ENCODE data around the gene RBFOX2. TPM values are rescaled to one million over a fixed set of nuclear protein-coding genes. Genes with fewer than 3 reads are reported as not detected.

RBFOX2 gene
- total and polyA plus RNA-seq, 2 of the 8 experiments (the other 6 are each of a cell fraction or from before 2014, with no cell fraction given) = 121 to 122 TPM

DNA sequence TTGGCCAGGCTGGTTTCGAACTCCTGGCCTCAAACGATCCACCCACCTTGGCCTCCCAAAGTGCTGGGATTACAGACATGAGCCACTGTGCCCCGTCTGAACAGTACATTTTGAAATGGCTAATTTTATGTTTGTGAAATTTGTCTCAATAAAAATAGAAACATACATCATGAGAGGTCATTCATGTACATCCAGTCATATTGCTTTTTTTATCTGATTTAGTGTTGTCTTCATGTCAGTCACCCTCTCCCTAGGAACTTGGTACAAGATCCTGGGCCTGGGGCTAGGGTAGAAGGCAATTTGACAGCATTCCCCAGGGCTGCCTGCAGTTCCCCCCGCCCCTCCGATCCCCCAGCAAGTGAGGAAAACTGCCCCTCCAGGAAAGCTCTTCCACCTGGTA is 46.6 kb upstream of the RBFOX2 start:
- H3K23ac ChIP-seq (ENCODE audit: insufficient read length) = no peak overlapping the region
- FAIRE-seq (no peak), DNase-seq (ENCODE audit: low read depth in 1 of 2, low spot score in 2 of 2) (no peak)
- no peaks in the 10 kb centered on the region for H3K27me3 ChIP-seq (replicated peaks in 1 of 4; ENCODE audit: control insufficient read depth in 3 of 4, extremely low read depth in 1 of 4, insufficient read depth in 3 of 4, low read length in 3 of 4)
- POLR2A ChIA-PET (ENCODE audit: partially characterized antibody) = no interaction called here
- no peak overlapping the region for H3K56ac ChIP-seq (replicated peaks; ENCODE audit: insufficient read length, low read depth, low read length)
- no peak overlapping the region for H4K8ac ChIP-seq (ENCODE audit: extremely low read depth, insufficient read depth, low read length)
- no peaks in the 10 kb centered on the region for H3K36me3 ChIP-seq (ENCODE audit: control insufficient read depth in 2 of 4, insufficient read depth in 4 of 4, low read length in 3 of 4)
- H4K5ac ChIP-seq (ENCODE audit: insufficient read length, low read depth, low read length) = no peak overlapping the region
- no peak overlapping the region for H3K4me2 ChIP-seq (ENCODE audit: insufficient read depth in 1 of 2, low read depth in 2 of 2, low read length in 2 of 2)
- no peak overlapping the region for H3K27ac ChIP-seq (ENCODE audit: low read depth, low read length)
- no peak overlapping the region for H3K14ac ChIP-seq (ENCODE audit: insufficient read length)
- no peak overlapping the region for H3K4me3 ChIP-seq (ENCODE audit: extremely low read depth in 1 of 4, insufficient read depth in 2 of 4, low read depth in 3 of 4, low read length in 4 of 4)
- H2BK12ac ChIP-seq (ENCODE audit: low read depth, low read length) = no peak overlapping the region
- H4K20me1 ChIP-seq (replicated peaks in 1 of 2; ENCODE audit: control insufficient read depth in 1 of 2, insufficient read depth in 2 of 2, low read length in 2 of 2) = no peaks in the 10 kb centered on the region
- H3K79me1 ChIP-seq (ENCODE audit: low read depth, low read length) = no peaks in the 10 kb centered on the region
- no peak overlapping the region for H2AFZ ChIP-seq (ENCODE audit: low read length)
- H2AK5ac ChIP-seq (ENCODE audit: low read depth, low read length) = no peak overlapping the region
- no peaks in the 10 kb centered on the region for H3K23me2 ChIP-seq (ENCODE audit: low read depth, low read length)
- H3K9me3 ChIP-seq (ENCODE audit: insufficient read depth in 2 of 2, low read depth in 1 of 2, low read length in 1 of 2) = no peaks in the 10 kb centered on the region
- no peak overlapping the region for H2BK20ac ChIP-seq (ENCODE audit: low read length)
- 97% methylated on average over 5 of the region's 5 CpGs; no CpG with 5 or more reads in 1 of the 2 experiments for WGBS, 2 experiments (ENCODE audit: extremely low coverage in 1 of 2, insufficient coverage in 1 of 2, insufficient read length in 1 of 2, insufficient replicate concordance in 2 of 2, low coverage in 1 of 2, low lambda C conversion rate in 2 of 2, missing lambda C conversion rate in 1 of 2)
- no peak overlapping the region for H4K91ac ChIP-seq (replicated peaks; ENCODE audit: insufficient read length, low read length)
- no peak overlapping the region for H3K4ac ChIP-seq (replicated peaks; ENCODE audit: insufficient read length, low read depth, low read length)
- H3K18ac ChIP-seq (ENCODE audit: extremely low read depth, low read length) = no peak overlapping the region
- H3K79me2 ChIP-seq (ENCODE audit: control insufficient read depth in 1 of 2, insufficient read depth in 2 of 2, low read length in 2 of 2) = no peaks in the 10 kb centered on the region
- H3K9ac ChIP-seq (replicated peaks in 1 of 4; ENCODE audit: extremely low read depth in 1 of 4, low read depth in 3 of 4, low read length in 3 of 4) = no peak overlapping the region
- no peaks in the 10 kb centered on the region for H3K4me1 ChIP-seq (replicated peaks in 1 of 4; ENCODE audit: control insufficient read depth in 3 of 4, insufficient read depth in 4 of 4, low read length in 3 of 4)
- no peak overlapping the region for H2BK120ac ChIP-seq (replicated peaks; ENCODE audit: low read depth, low read length)
- no peak overlapping the region for H2BK5ac ChIP-seq (ENCODE audit: low read depth, low read length)
- TF ChIP-seq, protein P1, sequence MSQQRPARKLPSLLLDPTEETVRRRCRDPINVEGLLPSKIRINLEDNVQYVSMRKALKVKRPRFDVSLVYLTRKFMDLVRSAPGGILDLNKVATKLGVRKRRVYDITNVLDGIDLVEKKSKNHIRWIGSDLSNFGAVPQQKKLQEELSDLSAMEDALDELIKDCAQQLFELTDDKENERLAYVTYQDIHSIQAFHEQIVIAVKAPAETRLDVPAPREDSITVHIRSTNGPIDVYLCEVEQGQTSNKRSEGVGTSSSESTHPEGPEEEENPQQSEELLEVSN (IDR thresholded peaks at IDR 0.05) = no peak
- TF ChIP-seq RFX5 (IDR thresholded peaks at IDR 0.05; ENCODE audit: borderline replicate concordance, low read depth, low read length) = no peak
- TF ChIP-seq CEBPB (IDR thresholded peaks at IDR 0.05; ENCODE audit: low read depth, low read length) = no peak
- H2BK15ac ChIP-seq (ENCODE audit: low read length) = no peak overlapping the region
- CTCF ChIA-PET (ENCODE audit: partially characterized antibody) = interaction anchor here (1.8 to 3.4 kb wide), 2 partner anchors 9 to 49 kb away, joined by 6 to 27 read pairs; no protein-coding TSS in a partner anchor

Data from H1 (cell line).